ENCODE measurements around the gene ADAM10. TPM values are rescaled to one million over a fixed set of nuclear protein-coding genes. Genes with fewer than 3 reads are reported as not detected.

ADAM10 gene
- total and polyA plus RNA-seq, 8 donors = 5.8 to 159 (median 17.2) TPM

DNA sequence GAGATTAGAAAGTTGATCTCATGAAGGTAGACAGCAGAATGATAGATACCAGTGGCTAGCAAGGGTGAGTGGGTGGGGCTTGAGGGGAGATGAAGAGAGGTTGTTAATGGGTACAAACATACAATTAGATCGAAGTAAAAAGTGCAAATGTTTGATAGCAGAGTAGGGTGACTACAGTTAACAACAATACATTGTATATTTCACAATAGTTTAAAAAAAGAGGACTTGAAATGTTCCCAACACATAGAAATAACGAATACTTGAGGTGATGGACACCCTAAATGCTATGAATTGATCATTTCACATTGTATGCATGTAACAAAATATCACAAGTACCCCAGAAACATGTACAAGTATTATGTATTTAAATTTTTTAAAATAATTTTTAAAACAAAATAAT lies 47.3 kb downstream of the ADAM10 start:
- no peak for DNase-seq
- no peaks in the 10 kb centered on the region for H3K27me3 ChIP-seq
- H3K36me3 ChIP-seq = peaks cover 0 to 8% (median 4%) of the 10 kb centered on the region in 4 donors
- TF ChIP-seq, protein P1, sequence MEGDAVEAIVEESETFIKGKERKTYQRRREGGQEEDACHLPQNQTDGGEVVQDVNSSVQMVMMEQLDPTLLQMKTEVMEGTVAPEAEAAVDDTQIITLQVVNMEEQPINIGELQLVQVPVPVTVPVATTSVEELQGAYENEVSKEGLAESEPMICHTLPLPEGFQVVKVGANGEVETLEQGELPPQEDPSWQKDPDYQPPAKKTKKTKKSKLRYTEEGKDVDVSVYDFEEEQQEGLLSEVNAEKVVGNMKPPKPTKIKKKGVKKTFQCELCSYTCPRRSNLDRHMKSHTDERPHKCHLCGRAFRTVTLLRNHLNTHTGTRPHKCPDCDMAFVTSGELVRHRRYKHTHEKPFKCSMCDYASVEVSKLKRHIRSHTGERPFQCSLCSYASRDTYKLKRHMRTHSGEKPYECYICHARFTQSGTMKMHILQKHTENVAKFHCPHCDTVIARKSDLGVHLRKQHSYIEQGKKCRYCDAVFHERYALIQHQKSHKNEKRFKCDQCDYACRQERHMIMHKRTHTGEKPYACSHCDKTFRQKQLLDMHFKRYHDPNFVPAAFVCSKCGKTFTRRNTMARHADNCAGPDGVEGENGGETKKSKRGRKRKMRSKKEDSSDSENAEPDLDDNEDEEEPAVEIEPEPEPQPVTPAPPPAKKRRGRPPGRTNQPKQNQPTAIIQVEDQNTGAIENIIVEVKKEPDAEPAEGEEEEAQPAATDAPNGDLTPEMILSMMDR (IDR thresholded peaks at IDR 0.05) = no peak
- no peak for TF ChIP-seq POLR2A (IDR thresholded peaks at IDR 0.05)
- peaks cover 0 to 15% (median 5%) of the 10 kb centered on the region in 4 donors for H3K9me3 ChIP-seq
- no peak overlapping the region for H3K4me3 ChIP-seq
- 76 to 89% (median 87%) methylated on average over 2 of the region's 2 CpGs for WGBS, 5 donors
- no peak overlapping the region for H3K27ac ChIP-seq
- peaks cover 0 to 16% (median 3%) of the 10 kb centered on the region in 4 donors for H3K4me1 ChIP-seq
- intact Hi-C loops (cut with DNase I; ENCODE audit: low total_unique reads) = no loop called here

DNA sequence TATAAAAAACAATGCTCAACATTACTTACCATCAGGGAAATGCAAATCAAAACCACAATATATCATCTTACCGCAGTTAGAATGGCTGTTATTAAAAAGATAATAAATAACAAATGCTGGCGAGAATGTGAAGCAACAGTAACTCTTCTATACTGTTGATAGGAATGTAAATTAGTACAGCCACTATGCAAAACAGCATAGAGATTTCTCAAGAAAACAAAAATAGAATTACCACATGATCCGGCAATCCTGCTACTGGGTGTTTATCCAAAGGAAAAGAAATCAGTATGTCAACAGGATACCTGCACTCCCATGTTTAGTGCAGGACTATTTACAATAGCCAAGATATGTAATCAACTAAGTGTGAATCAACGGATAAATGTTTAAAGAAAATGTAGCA lies 48.1 kb downstream of the ADAM10 start:
- 63 to 79% (median 69%) methylated on average over 4 of the region's 4 CpGs for WGBS, 5 donors
- TF ChIP-seq POLR2AphosphoS5 (IDR thresholded peaks at IDR 0.05) (no peak), POLR2A (IDR thresholded peaks at IDR 0.05) (no peak), EP300 (IDR thresholded peaks at IDR 0.05) (no peak)
- TF ChIP-seq, protein P1 (IDR thresholded peaks at IDR 0.05) = no peak
- H3K9me3 ChIP-seq = peaks cover 0 to 15% (median 5%) of the 10 kb centered on the region in 4 donors

DNA sequence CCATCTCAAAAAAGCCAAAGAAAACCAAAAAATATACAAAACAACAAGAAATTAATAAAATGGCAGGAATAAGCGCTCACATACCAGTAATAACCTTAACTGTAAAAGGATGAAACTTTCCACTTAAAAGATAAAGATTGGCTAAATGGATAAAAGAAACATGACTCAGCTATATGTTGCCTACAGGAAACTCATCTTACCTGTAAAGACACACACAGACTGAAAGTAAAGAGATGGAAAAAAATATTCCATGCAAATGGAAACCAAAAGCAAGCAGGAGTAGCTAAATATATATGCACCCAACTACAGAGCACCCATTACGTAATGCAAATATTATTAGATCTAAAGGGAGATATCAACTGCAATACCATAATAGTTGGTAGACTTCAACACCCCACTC lies 49.7 kb downstream of the ADAM10 start:
- H3K36me3 ChIP-seq = peaks cover 0 to 8% (median 4%) of the 10 kb centered on the region in 4 donors
- H3K4me1 ChIP-seq = peaks cover 0 to 24% (median 5%) of the 10 kb centered on the region in 4 donors
- no peak overlapping the region for H3K4me3 ChIP-seq
- no peaks in the 10 kb centered on the region for H3K27me3 ChIP-seq
- TF ChIP-seq POLR2AphosphoS5 (IDR thresholded peaks at IDR 0.05) = no peak
- H3K9me3 ChIP-seq = peaks cover 0 to 15% (median 5%) of the 10 kb centered on the region in 4 donors
- no peak for DNase-seq
- H3K27ac ChIP-seq = no peak overlapping the region
- intact Hi-C loops (cut with DNase I; ENCODE audit: low total_unique reads) = no loop called here
- 92 to 99% (median 95%) methylated on average over 2 of the region's 2 CpGs for WGBS, 5 donors

More for the DNA sequence above, 48.1 kb downstream of the ADAM10 start:
- Histone ChIP-seq H3K4me1 (peaks cover 0 to 16% (median 3%) of the 10 kb centered on the region in 4 donors), H3K27me3 (no peaks in the 10 kb centered on the region), H3K36me3 (peaks cover 0 to 8% (median 4%) of the 10 kb centered on the region in 4 donors), H3K4me3 (no peak overlapping the region), H3K27ac (no peak overlapping the region)
- no peak for DNase-seq
- intact Hi-C loops (cut with DNase I; ENCODE audit: low total_unique reads) = no loop called here

DNA sequence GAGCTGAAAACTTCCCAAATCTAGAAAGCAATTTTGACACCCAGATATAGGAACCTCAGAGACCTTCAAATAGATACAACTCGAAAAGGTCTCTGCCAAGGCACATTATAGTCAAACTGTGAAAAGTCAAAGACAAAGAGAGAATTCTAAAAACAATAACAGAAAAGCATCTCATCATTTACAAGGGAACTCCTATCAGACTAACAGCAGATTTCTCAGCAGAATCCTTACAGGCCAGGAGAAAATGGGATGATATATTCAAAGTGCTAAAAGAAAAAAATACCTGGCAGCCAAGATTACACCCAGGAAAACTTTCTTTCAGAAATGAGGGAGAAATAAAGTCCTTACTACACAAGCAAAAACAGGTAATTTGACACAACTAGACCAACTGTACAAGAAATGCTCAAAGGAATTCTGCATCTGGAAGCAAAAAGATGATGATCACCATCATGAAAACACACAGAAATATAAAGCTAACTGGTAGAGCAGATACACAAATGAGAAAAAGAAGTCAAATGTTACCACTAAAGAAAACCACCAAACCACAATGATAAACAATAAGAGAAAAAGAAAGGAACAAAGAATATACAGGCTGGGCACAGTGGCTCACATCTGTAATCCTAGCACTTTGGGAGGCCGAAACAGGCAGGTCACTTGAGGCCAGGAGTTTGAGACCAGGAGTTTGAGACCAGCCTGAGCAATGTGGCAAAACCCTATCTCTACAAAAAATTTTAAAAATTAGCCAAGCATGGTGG lies 50.4 kb downstream of the ADAM10 start:
- Histone ChIP-seq H3K27ac (no peak overlapping the region), H3K4me3 (no peak overlapping the region), H3K9me3 (peaks cover 0 to 15% (median 5%) of the 10 kb centered on the region in 4 donors), H3K36me3 (peaks cover 0 to 8% (median 4%) of the 10 kb centered on the region in 4 donors), H3K4me1 (peaks cover 0 to 21% (median 9%) of the 10 kb centered on the region in 4 donors), H3K27me3 (no peaks in the 10 kb centered on the region)
- intact Hi-C loops (cut with DNase I; ENCODE audit: low total_unique reads) = no loop called here
- no peak for DNase-seq
- TF ChIP-seq, protein P1 (IDR thresholded peaks at IDR 0.05) = no peak
- no peak for TF ChIP-seq POLR2AphosphoS5 (IDR thresholded peaks at IDR 0.05)
- TF ChIP-seq POLR2A (IDR thresholded peaks at IDR 0.05) = no peak
- TF ChIP-seq EP300 (IDR thresholded peaks at IDR 0.05) = no peak
- WGBS, 5 donors = 87 to 95% (median 91%) methylated on average over 2 of the region's 2 CpGs

DNA sequence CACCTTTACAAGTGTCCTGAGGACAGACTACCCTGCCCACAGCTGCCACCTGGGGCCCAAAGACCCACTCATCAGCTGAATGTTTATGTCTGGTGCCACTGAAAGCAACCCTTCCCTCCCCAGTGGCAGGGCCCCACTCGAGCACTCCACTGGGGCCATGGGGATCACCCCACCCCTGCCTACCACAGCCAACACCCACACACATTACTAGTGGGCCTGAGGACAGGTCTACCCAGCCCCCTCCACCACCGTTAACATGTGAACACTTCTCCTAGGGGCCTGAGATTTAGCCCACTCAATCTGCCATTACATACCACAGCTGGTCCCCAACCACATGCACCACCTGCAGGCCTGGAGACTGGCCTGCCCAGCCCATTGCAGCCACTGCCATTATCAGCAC lies 52.3 kb downstream of the ADAM10 start:
- Histone ChIP-seq H3K36me3 (peaks cover 0 to 13% (median 4%) of the 10 kb centered on the region in 4 donors), H3K27me3 (no peaks in the 10 kb centered on the region), H3K27ac (no peak overlapping the region), H3K4me1 (peaks cover 0 to 18% (median 8%) of the 10 kb centered on the region in 4 donors), H3K4me3 (no peak overlapping the region), H3K9me3 (peaks cover 0 to 15% (median 5%) of the 10 kb centered on the region in 4 donors)
- WGBS, 5 donors = 90 to 98% (median 91%) methylated on average over 2 of the region's 2 CpGs
- intact Hi-C loops (cut with DNase I; ENCODE audit: low total_unique reads) = no loop called here
- TF ChIP-seq POLR2AphosphoS5 (IDR thresholded peaks at IDR 0.05) = no peak
- no peak for TF ChIP-seq POLR2A (IDR thresholded peaks at IDR 0.05)
- TF ChIP-seq, protein P1 (IDR thresholded peaks at IDR 0.05) = no peak
- TF ChIP-seq EP300 (IDR thresholded peaks at IDR 0.05) = no peak
- DNase-seq = no peak

All from stomach (tissue), 9 donors.